GM12878 (cell line): Measurements from ENCODE around the gene SELENOS. TPM values are rescaled to one million over a fixed set of nuclear protein-coding genes. Genes with fewer than 3 reads are reported as not detected.

Source experiments
- ATAC-seq: fragments of 200-7000 bp; cut with Tn5 transposase; 3 replicates; pipeline ENCODE4 v1.9.1; 2020; ENCODE audit warnings: mild to moderate bottlenecking, moderate library complexity
- BruUV-seq: library from RNA; stranded (reverse); fragments of 400-500 nt; replicated peaks from 2 replicates; lab custom pipeline; 2021; lab: Mats Ljungman, UMichigan
- CTCF ChIA-PET: fragments of 300-600 bp; sonication (Branson Sonifier 250); formaldehyde crosslinking; extraction: SDS; loops from one replicate; lab custom pipeline; 2021; ENCODE audit warnings: inconsistent platforms; lab: Yijun Ruan, JAX
- POLR2A ChIA-PET: fragments of 350-600 bp; formaldehyde crosslinking; extraction: SDS; loops from one replicate; lab custom pipeline; 2021; ENCODE audit warnings: inconsistent platforms; lab: Charles Lee
- RAD21 ChIA-PET: fragments of 300-600 bp; sonication (Branson Sonifier 250); formaldehyde crosslinking; loops from one replicate; lab custom pipeline; 2023; ENCODE audit warnings: antibody characterized with exemption; ENCODE audit not compliant: unreplicated experiment; lab: Charles Lee
- SMC1A ChIA-PET: fragments of 300-600 bp; sonication (Branson Sonifier 250); formaldehyde crosslinking; loops from one replicate; lab custom pipeline; 2023; ENCODE audit not compliant: unreplicated experiment, uncharacterized antibody; lab: Charles Lee
- DNase-seq: peaks from one replicate; pipeline ENCODE4 v3.0.0-alpha.2; 2011; ENCODE audit warnings: low read depth, low spot score
- FAIRE-seq: peaks from 3 replicates; lab custom pipeline; 2011; peaks lifted over from hg19 to GRCh38; lab: Jason Lieb, UNC
- H2AFZ ChIP-seq: 2 replicates; pipeline ENCODE4 v1.6.0; 2011; ENCODE audit warnings: low read depth, low read length, control low read depth; ENCODE audit not compliant: control insufficient read depth
- H3K27ac ChIP-seq: 2 replicates; pipeline ENCODE4 v1.5.1; 2011; ENCODE audit warnings: control low read depth; ENCODE audit not compliant: control insufficient read depth, insufficient read depth
- H3K27me3 ChIP-seq, 2 experiments: replicated peaks in 1 of 2; 2 replicates each; pipeline versions ENCODE4 v1.6.0 to v1.6.1; 2011; ENCODE audit warnings: low read length in 1 of 2; ENCODE audit not compliant: control insufficient read depth in 2 of 2, insufficient read depth in 2 of 2
- H3K36me3 ChIP-seq, 2 experiments: 2 replicates each; pipeline ENCODE4 v1.5.1; 2011; ENCODE audit warnings: low read length in 1 of 2; ENCODE audit not compliant: control insufficient read depth in 2 of 2, insufficient read depth in 2 of 2
- H3K4me1 ChIP-seq: 2 replicates; pipeline ENCODE4 v1.6.1; 2011; ENCODE audit warnings: mild to moderate bottlenecking, low read length, moderate library complexity, mixed read lengths; ENCODE audit not compliant: control insufficient read depth, insufficient read depth
- H3K4me2 ChIP-seq: 2 replicates; pipeline ENCODE4 v1.6.0; 2011; ENCODE audit warnings: control low read depth; ENCODE audit not compliant: control insufficient read depth, insufficient read depth
- H3K4me3 ChIP-seq: fragments of 200-600 bp; sonication (generic); 2 replicates; pipeline ENCODE4 v1.5.1; 2016
- H3K79me2 ChIP-seq: 2 replicates; pipeline ENCODE4 v1.6.0; 2011; ENCODE audit warnings: low read length; ENCODE audit not compliant: control insufficient read depth, insufficient read depth
- H3K9ac ChIP-seq: 2 replicates; pipeline ENCODE4 v1.8.0; 2011; ENCODE audit warnings: low read length, control low read depth, mixed read lengths; ENCODE audit not compliant: control insufficient read depth, insufficient read depth
- H3K9me3 ChIP-seq: replicated peaks from 3 replicates; pipeline ENCODE4 v1.5.1; 2011; ENCODE audit warnings: mild to moderate bottlenecking, low read length; ENCODE audit not compliant: control insufficient read depth, insufficient read depth
- H4K20me1 ChIP-seq: 2 replicates; pipeline ENCODE4 v1.6.0; 2011; ENCODE audit not compliant: control insufficient read depth, insufficient read depth
- EP300 ChIP-seq, 2 experiments: fragments of 150-350 bp in 1 of 2; IDR thresholded peaks; 2 replicates each; pipeline ENCODE4 v1.6.1; 2011 to 2012; ENCODE audit warnings: low read depth in 2 of 2, low read length in 2 of 2, borderline replicate concordance in 1 of 2, improper control_type of control experiment in 1 of 2, inconsistent platforms in 1 of 2; ENCODE audit not compliant: control insufficient read depth in 1 of 2
- FOXM1 ChIP-seq: IDR thresholded peaks from 2 replicates; pipeline ENCODE4 v1.6.1; 2012; ENCODE audit warnings: low read depth, mild to moderate bottlenecking, inconsistent platforms, low read length, moderate library complexity
- MXI1 ChIP-seq: fragments of 150-350 bp; IDR thresholded peaks from 2 replicates; pipeline ENCODE4 v1.6.1; 2011; ENCODE audit warnings: low read depth, mild to moderate bottlenecking, inconsistent platforms, low read length, improper control_type of control experiment
- POU2F2 ChIP-seq: IDR thresholded peaks from 3 replicates; pipeline ENCODE4 v1.6.1; 2011; ENCODE audit warnings: low read depth, mild to moderate bottlenecking, low read length, borderline replicate concordance
- SMARCA5 ChIP-seq: fragments of 450-650 bp; IDR thresholded peaks from 2 replicates; pipeline ENCODE4 v1.6.1; 2017; ENCODE audit warnings: mild to moderate bottlenecking
- SPI1 ChIP-seq: IDR thresholded peaks from 2 replicates; pipeline ENCODE4 v1.6.1; 2011; ENCODE audit warnings: low read depth, mild to moderate bottlenecking, low read length, moderate library complexity, borderline replicate concordance; ENCODE audit not compliant: insufficient read depth
- WGBS: methylation state at CpG from one replicate; pipeline ENCODE4 v1.1.6; 2016; ENCODE audit warnings: low lambda C conversion rate; ENCODE audit not compliant: insufficient replicate concordance, insufficient coverage; ENCODE audit errors: missing lambda C conversion rate; 5-methylcytosine and 5-hydroxymethylcytosine counted together
- in situ Hi-C: fragments of 300-500 bp; cut with MboI; formaldehyde crosslinking; loops from 9 replicates; pipeline ENCODE4 v1.14.3; 2018; ENCODE audit warnings: mixed read lengths
- intact Hi-C: fragments of 100-400 bp; cut with micrococcal nuclease; formaldehyde crosslinking; loops from one replicate; pipeline ENCODE4 v1.14.2; 2022; ENCODE audit not compliant: unreplicated experiment
- polyA plus RNA-seq, 11 experiments: library from polyadenylated mRNA; depleted of rRNA in 4 of 11; unstranded in 6 of 11; stranded (reverse) in 5 of 11; fragments of >200 nt; fragmentation: Nextera tagmentation in 4 of 11; fragmentation: Illumina TruSeq in 1 of 11; extraction: Ambion mirVana in 4 of 11; extraction: Trizol in 1 of 11; gene quantifications; 1 replicate in 1 of 11; 2 replicates in 10 of 11; pipeline versions ENCODE4 v1.2.1 to v1.2.3, GENCODE V29; 2011 to 2016; ENCODE audit warnings: inconsistent platforms in 2 of 11, missing spikeins in 2 of 11, low read depth in 1 of 11
- total RNA-seq, 4 experiments: library from RNA; depleted of rRNA in 3 of 4; stranded (reverse); fragments of >200 nt in 3 of 4; fragmentation: Illumina TruSeq in 1 of 4; extraction: Trizol in 1 of 4; gene quantifications; 2 replicates each; pipeline versions ENCODE4 v1.2.1 to v1.2.3, GENCODE V29; 2013 to 2021
- TF ChIP-seq, protein P1 (sequence below): IDR thresholded peaks from 2 replicates; pipeline ENCODE4 v1.6.1; 2011; ENCODE audit warnings: low read depth, mild to moderate bottlenecking, low read length, moderate library complexity, borderline replicate concordance; ENCODE audit errors: extremely low read depth
- TF ChIP-seq, protein P2 (sequence below), 3 experiments: IDR thresholded peaks in 2 of 3; conservative IDR thresholded peaks in 1 of 3; 2 replicates each; pipeline ENCODE4 v1.5.1; 2011; ENCODE audit warnings: low read depth in 3 of 3, low read length in 3 of 3, mild to moderate bottlenecking in 3 of 3, control low read depth in 2 of 3, moderate library complexity in 2 of 3, inconsistent platforms in 1 of 3, mixed read lengths in 1 of 3; ENCODE audit not compliant: control insufficient read depth in 2 of 3, insufficient read depth in 1 of 3; ENCODE audit errors: extremely low read depth in 1 of 3
- TF ChIP-seq, protein P3 (sequence below): IDR thresholded peaks from 2 replicates; pipeline ENCODE4 v1.6.1; 2011; ENCODE audit warnings: borderline replicate concordance, low read depth, mild to moderate bottlenecking, moderate library complexity, low read length; ENCODE audit not compliant: insufficient read depth, poor library complexity, severe bottlenecking
- TF ChIP-seq, protein P4 (sequence below): IDR thresholded peaks from 2 replicates; pipeline ENCODE4 v1.6.1; 2011; ENCODE audit warnings: borderline replicate concordance, low read depth, mild to moderate bottlenecking, moderate library complexity, mixed read lengths, low read length; ENCODE audit not compliant: insufficient read depth; ENCODE audit errors: extremely low read length

Gene SELENOS
- total and polyA plus RNA-seq, 10 of the 15 experiments (the other 5 are each of a cell fraction or from before 2014, with no cell fraction given) = 25.8 to 90.1 (median 37.3) TPM

DNA sequence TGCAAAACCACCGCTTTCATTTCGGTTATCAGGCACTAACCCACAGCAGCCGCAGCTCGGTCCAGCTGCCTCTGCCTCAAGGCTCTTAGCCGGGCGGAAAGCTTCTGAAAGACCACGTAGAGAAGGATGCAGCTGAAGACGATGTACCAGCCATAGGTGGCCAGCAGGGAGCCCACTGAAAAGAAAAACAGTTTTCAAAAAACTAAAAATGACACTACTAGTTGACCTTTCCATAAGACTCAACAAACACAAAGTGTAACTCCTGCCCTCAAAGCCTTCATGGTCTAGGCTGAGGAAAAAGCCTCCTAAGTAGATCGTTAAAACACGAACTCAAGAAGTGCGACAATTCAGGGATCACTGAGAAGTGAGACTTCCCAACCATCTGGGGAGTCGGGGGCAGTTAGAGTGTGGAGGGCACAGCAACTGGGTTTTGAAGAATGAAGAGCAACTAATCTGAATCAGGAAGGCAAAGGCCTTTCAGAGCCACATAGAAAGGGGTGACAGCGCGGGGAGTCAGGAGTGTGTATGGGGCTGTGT lies 716 bp downstream of the SELENOS start (continued):
- TF ChIP-seq, protein P1, sequence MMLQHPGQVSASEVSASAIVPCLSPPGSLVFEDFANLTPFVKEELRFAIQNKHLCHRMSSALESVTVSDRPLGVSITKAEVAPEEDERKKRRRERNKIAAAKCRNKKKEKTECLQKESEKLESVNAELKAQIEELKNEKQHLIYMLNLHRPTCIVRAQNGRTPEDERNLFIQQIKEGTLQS = no peak
- TF ChIP-seq, protein P2, sequence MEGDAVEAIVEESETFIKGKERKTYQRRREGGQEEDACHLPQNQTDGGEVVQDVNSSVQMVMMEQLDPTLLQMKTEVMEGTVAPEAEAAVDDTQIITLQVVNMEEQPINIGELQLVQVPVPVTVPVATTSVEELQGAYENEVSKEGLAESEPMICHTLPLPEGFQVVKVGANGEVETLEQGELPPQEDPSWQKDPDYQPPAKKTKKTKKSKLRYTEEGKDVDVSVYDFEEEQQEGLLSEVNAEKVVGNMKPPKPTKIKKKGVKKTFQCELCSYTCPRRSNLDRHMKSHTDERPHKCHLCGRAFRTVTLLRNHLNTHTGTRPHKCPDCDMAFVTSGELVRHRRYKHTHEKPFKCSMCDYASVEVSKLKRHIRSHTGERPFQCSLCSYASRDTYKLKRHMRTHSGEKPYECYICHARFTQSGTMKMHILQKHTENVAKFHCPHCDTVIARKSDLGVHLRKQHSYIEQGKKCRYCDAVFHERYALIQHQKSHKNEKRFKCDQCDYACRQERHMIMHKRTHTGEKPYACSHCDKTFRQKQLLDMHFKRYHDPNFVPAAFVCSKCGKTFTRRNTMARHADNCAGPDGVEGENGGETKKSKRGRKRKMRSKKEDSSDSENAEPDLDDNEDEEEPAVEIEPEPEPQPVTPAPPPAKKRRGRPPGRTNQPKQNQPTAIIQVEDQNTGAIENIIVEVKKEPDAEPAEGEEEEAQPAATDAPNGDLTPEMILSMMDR (IDR thresholded peaks at IDR 0.05 in 2 of 3, conservative IDR thresholded peaks at IDR 0.05 in 1 of 3; ENCODE audit: control insufficient read depth in 2 of 3, extremely low read depth in 1 of 3, insufficient read depth in 1 of 3, low read depth in 3 of 3, low read length in 3 of 3) = peak; percentile 15 to 50 (median 45); a peak in 4 of 6 replicates
- TF ChIP-seq, protein P3, sequence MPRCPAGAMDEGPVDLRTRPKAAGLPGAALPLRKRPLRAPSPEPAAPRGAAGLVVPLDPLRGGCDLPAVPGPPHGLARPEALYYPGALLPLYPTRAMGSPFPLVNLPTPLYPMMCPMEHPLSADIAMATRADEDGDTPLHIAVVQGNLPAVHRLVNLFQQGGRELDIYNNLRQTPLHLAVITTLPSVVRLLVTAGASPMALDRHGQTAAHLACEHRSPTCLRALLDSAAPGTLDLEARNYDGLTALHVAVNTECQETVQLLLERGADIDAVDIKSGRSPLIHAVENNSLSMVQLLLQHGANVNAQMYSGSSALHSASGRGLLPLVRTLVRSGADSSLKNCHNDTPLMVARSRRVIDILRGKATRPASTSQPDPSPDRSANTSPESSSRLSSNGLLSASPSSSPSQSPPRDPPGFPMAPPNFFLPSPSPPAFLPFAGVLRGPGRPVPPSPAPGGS = no peak
- TF ChIP-seq, all 136 proteins: peak for 11

DNA sequence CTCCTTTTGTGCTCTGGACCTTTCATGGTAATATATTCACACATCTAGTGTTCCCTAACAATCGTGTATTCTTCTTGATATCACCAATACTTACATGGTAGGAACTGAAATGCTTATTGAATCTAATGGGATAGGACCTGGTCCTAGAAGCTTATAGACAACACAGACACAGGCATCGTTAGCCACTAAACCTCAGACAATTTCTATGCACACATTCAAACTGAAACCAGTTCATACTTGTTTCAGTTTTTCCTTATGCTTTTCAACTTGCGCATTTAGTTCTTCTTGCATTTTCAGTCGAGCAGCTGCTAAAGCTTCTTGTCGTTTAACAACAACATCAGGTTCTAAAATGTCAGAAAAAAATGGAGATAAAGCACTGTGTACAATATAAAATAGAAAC lies 2.3 kb downstream of the SELENOS start:
- peak; percentile 57 for DNase-seq
- Histone ChIP-seq H3K4me2 (peak overlapping the region; percentile 46), H3K27ac (peak overlapping the region; percentile 71; the same call in 1 of the 2 replicates), H3K36me3 (peaks cover 17 to 29% of the 10 kb centered on the region in 2 experiments), H2AFZ (no peak overlapping the region), H3K4me3 (peak overlapping the region; percentile 98; the same call in 1 of the 2 replicates), H3K79me2 (peaks cover 22% of the 10 kb centered on the region), H4K20me1 (no peaks in the 10 kb centered on the region), H3K27me3 (no peaks in the 10 kb centered on the region), H3K4me1 (peaks cover 10% of the 10 kb centered on the region), H3K9me3 (no peaks in the 10 kb centered on the region), H3K9ac (no peak overlapping the region; the same call in 1 of the 2 replicates)
- POLR2A ChIA-PET = interaction anchor here (2.1 to 2.7 kb wide), 4 partner anchors 9 to 20 kb away, joined by 7 to 21 read pairs (median 8); partner anchors contain the start of gene SNRPA1
- RAD21 ChIA-PET = interaction anchor here (1.0 to 4.2 kb wide), 9 partner anchors 13 to 378 kb away, joined by 3 to 28 read pairs (median 5); partner anchors contain the start of gene SNRPA1
- 2% methylated on average over 5 of the region's 5 CpGs for WGBS
- intact Hi-C loops (loop anchor here (5.0 kb wide), 1 partner anchor 377 kb away; the partner anchor contains the start of gene TM2D3), in situ Hi-C loops (no loop called here)
- FAIRE-seq = peak; percentile 91
- CTCF ChIA-PET = interaction anchor here (0.7 to 5.0 kb wide), 16 partner anchors 8 to 402 kb away, joined by 3 to 52 read pairs (median 4); partner anchors contain the start of gene SNRPA1
- TSS peak; percentile 35 for BruUV-seq
- ATAC-seq = peak; percentile 50
- SMC1A ChIA-PET = interaction anchor here (0.6 to 4.8 kb wide), 14 partner anchors 11 to 367 kb away, joined by 3 to 41 read pairs (median 4); partner anchors contain the start of gene SNRPA1
- TF ChIP-seq SPI1 (no peak), MXI1 (peak; percentile 49; the same call in 1 of the 2 replicates), FOXM1 (no peak), EP300 (IDR thresholded peaks at IDR 0.05; ENCODE audit: borderline replicate concordance in 1 of 2, control insufficient read depth in 1 of 2, low read depth in 2 of 2, low read length in 2 of 2) (peak; percentile 37 to 47; a peak in 2 of 4 replicates), POU2F2 (peak; percentile 65; the same call in 1 of the 3 replicates), SMARCA5 (0 out of 2 replicates have a peak, but pooled peaks have one; percentile 29)
- TF ChIP-seq, protein P4, sequence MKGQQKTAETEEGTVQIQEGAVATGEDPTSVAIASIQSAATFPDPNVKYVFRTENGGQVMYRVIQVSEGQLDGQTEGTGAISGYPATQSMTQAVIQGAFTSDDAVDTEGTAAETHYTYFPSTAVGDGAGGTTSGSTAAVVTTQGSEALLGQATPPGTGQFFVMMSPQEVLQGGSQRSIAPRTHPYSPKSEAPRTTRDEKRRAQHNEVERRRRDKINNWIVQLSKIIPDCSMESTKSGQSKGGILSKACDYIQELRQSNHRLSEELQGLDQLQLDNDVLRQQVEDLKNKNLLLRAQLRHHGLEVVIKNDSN = no peak
